ENCODE measurements around the gene FBXL17.

The FBXL17 gene

GRCh38 chr5:107968998-107969397, 412.9 kb downstream of the FBXL17 start:
- no peak for DNase-seq
- 96% methylated on average over 3 of the region's 4 CpGs for WGBS (ENCODE audit: insufficient coverage)
- H3K27me3 ChIP-seq (replicated peaks in 2 of 5; ENCODE audit: control insufficient read depth in 4 of 5, insufficient read depth in 5 of 5, low read length in 4 of 5) = no peaks in the 10 kb centered on the region
- H3K27ac ChIP-seq (ENCODE audit: insufficient read depth in 1 of 2, low read depth in 1 of 2, low read length in 2 of 2, poor library complexity in 1 of 2, severe bottlenecking in 2 of 2) = no peak overlapping the region
- POLR2A ChIA-PET = no interaction called here
- H3K4me1 ChIP-seq (ENCODE audit: control extremely low read depth in 1 of 4, control insufficient read depth in 4 of 4, insufficient read depth in 4 of 4, low read length in 3 of 4) = no peaks in the 10 kb centered on the region
- CTCF ChIA-PET = no interaction called here
- no peaks in the 10 kb centered on the region for H3K36me3 ChIP-seq (ENCODE audit: control insufficient read depth in 4 of 4, insufficient read depth in 4 of 4, low read length in 3 of 4)
- H3K9me3 ChIP-seq (ENCODE audit: control extremely low read depth in 1 of 5, control insufficient read depth in 4 of 5, insufficient read depth in 2 of 5, low read depth in 1 of 5, low read length in 4 of 5) = no peaks in the 10 kb centered on the region
- no peak overlapping the region for H3K4me3 ChIP-seq (ENCODE audit: control insufficient read depth in 1 of 7, extremely low read depth in 1 of 7, insufficient read depth in 4 of 7, low read depth in 2 of 7, low read length in 6 of 7)

DNA sequence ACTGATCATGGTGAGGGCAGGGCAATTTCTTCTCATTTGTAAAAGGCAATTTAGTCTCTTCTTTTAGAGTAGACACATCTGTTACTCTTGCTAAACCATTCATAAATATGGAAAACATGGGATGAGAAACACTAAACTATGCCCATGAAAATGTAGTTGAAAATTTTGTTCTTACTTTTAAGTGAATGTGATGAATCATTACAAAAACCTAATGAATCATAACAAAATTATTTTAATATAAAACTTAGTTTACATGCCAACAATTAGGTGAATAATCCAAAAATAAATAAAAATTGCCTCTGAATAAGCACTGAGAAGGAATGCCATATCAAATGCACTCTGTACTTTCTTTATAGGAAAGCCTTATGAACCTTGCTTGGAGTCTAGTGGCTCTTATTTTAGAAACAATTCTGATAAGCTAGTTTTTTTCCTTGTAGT, 413.5 kb downstream of the FBXL17 start:
- Histone ChIP-seq H3K4me1 (ENCODE audit: control extremely low read depth in 1 of 4, control insufficient read depth in 4 of 4, insufficient read depth in 4 of 4, low read length in 3 of 4) (no peaks in the 10 kb centered on the region), H3K27ac (ENCODE audit: insufficient read depth in 1 of 2, low read depth in 1 of 2, low read length in 2 of 2, poor library complexity in 1 of 2, severe bottlenecking in 2 of 2) (no peak overlapping the region), H3K9me3 (ENCODE audit: control extremely low read depth in 1 of 5, control insufficient read depth in 4 of 5, insufficient read depth in 2 of 5, low read depth in 1 of 5, low read length in 4 of 5) (no peaks in the 10 kb centered on the region), H3K36me3 (ENCODE audit: control insufficient read depth in 4 of 4, insufficient read depth in 4 of 4, low read length in 3 of 4) (no peaks in the 10 kb centered on the region), H3K27me3 (replicated peaks in 2 of 5; ENCODE audit: control insufficient read depth in 4 of 5, insufficient read depth in 5 of 5, low read length in 4 of 5) (no peaks in the 10 kb centered on the region), H3K4me3 (ENCODE audit: control insufficient read depth in 1 of 7, extremely low read depth in 1 of 7, insufficient read depth in 4 of 7, low read depth in 2 of 7, low read length in 6 of 7) (no peak overlapping the region)
- DNase-seq = no peak
- ChIA-PET CTCF (no interaction called here), POLR2A (no interaction called here)

DNA sequence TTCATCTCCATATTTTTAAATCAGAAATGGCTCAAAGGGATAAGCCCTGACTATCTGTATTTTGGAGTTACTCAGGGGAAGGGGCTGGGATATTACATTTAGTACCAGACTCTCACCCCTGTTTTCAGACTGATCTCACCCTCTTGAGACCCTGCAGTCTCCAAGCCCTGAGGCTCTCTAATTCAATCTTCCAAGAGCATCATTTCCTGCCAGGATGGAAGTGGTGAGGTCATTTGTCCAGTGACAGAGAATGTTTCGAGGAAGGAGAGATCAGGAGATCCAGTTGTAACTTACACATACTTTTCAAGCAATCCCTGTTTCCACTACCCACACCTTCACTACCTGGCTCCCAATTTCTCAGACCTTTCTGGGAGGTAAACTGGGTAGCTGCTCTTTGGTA, 415.7 kb downstream of the FBXL17 start:
- H3K27me3 ChIP-seq (replicated peaks in 2 of 5; ENCODE audit: control insufficient read depth in 4 of 5, insufficient read depth in 5 of 5, low read length in 4 of 5) = no peaks in the 10 kb centered on the region
- no peaks in the 10 kb centered on the region for H3K9me3 ChIP-seq (ENCODE audit: control extremely low read depth in 1 of 5, control insufficient read depth in 4 of 5, insufficient read depth in 2 of 5, low read depth in 1 of 5, low read length in 4 of 5)
- CTCF ChIA-PET = no interaction called here
- POLR2A ChIA-PET = no interaction called here
- no peak overlapping the region for H3K4me3 ChIP-seq (ENCODE audit: control insufficient read depth in 1 of 7, extremely low read depth in 1 of 7, insufficient read depth in 4 of 7, low read depth in 2 of 7, low read length in 6 of 7)
- no peak overlapping the region for H3K27ac ChIP-seq (ENCODE audit: insufficient read depth in 1 of 2, low read depth in 1 of 2, low read length in 2 of 2, poor library complexity in 1 of 2, severe bottlenecking in 2 of 2)
- no peaks in the 10 kb centered on the region for H3K4me1 ChIP-seq (ENCODE audit: control extremely low read depth in 1 of 4, control insufficient read depth in 4 of 4, insufficient read depth in 4 of 4, low read length in 3 of 4)
- DNase-seq = no peak
- WGBS (ENCODE audit: insufficient coverage) = 100% methylated on average over 1 of the region's 1 CpG
- H3K36me3 ChIP-seq (ENCODE audit: control insufficient read depth in 4 of 4, insufficient read depth in 4 of 4, low read length in 3 of 4) = no peaks in the 10 kb centered on the region

DNA sequence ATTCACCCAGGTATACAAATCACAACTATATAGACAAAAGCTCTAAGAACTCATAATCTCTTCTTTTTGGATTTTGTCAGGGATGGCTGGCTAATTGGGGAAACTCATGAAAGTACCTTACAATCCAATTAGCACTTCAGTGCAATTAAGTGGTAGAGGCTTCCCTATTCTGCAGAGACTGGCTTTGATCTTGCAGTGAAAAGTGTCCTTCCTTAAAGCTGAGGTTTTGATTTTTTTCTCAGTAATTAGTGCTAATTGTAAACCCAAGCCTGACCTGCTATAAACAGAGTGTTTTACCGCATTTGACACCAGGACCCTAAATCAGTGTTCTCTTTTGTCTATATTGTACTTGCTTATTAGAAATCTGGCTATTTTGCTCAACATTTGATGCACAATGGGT, 417.2 kb downstream of the FBXL17 start:
- no peak for DNase-seq
- Histone ChIP-seq H3K36me3 (ENCODE audit: control insufficient read depth in 4 of 4, insufficient read depth in 4 of 4, low read length in 3 of 4) (no peaks in the 10 kb centered on the region), H3K4me1 (ENCODE audit: control extremely low read depth in 1 of 4, control insufficient read depth in 4 of 4, insufficient read depth in 4 of 4, low read length in 3 of 4) (no peaks in the 10 kb centered on the region), H3K4me3 (ENCODE audit: control insufficient read depth in 1 of 7, extremely low read depth in 1 of 7, insufficient read depth in 4 of 7, low read depth in 2 of 7, low read length in 6 of 7) (no peak overlapping the region), H3K27ac (ENCODE audit: insufficient read depth in 1 of 2, low read depth in 1 of 2, low read length in 2 of 2, poor library complexity in 1 of 2, severe bottlenecking in 2 of 2) (no peak overlapping the region), H3K9me3 (ENCODE audit: control extremely low read depth in 1 of 5, control insufficient read depth in 4 of 5, insufficient read depth in 2 of 5, low read depth in 1 of 5, low read length in 4 of 5) (no peaks in the 10 kb centered on the region), H3K27me3 (replicated peaks in 2 of 5; ENCODE audit: control insufficient read depth in 4 of 5, insufficient read depth in 5 of 5, low read length in 4 of 5) (no peaks in the 10 kb centered on the region)
- no CpG with 5 or more reads among the region's 1 CpG for WGBS (ENCODE audit: insufficient coverage)
- ChIA-PET CTCF (no interaction called here), POLR2A (no interaction called here)

- no peaks in the 10 kb centered on the region for H3K9me3 ChIP-seq (ENCODE audit: control extremely low read depth in 1 of 5, control insufficient read depth in 4 of 5, insufficient read depth in 2 of 5, low read depth in 1 of 5, low read length in 4 of 5)
- ChIA-PET POLR2A (no interaction called here), CTCF (no interaction called here)
- no peak overlapping the region for H3K4me3 ChIP-seq (ENCODE audit: control insufficient read depth in 1 of 7, extremely low read depth in 1 of 7, insufficient read depth in 4 of 7, low read depth in 2 of 7, low read length in 6 of 7)
- no peak for DNase-seq
- H3K36me3 ChIP-seq (ENCODE audit: control insufficient read depth in 4 of 4, insufficient read depth in 4 of 4, low read length in 3 of 4) = no peaks in the 10 kb centered on the region
- WGBS (ENCODE audit: insufficient coverage) = 100% methylated on average over 3 of the region's 4 CpGs
- no peaks in the 10 kb centered on the region for H3K4me1 ChIP-seq (ENCODE audit: control extremely low read depth in 1 of 4, control insufficient read depth in 4 of 4, insufficient read depth in 4 of 4, low read length in 3 of 4)
- no peak overlapping the region for H3K27ac ChIP-seq (ENCODE audit: insufficient read depth in 1 of 2, low read depth in 1 of 2, low read length in 2 of 2, poor library complexity in 1 of 2, severe bottlenecking in 2 of 2)
- H3K27me3 ChIP-seq (replicated peaks in 2 of 5; ENCODE audit: control insufficient read depth in 4 of 5, insufficient read depth in 5 of 5, low read length in 4 of 5) = no peaks in the 10 kb centered on the region
Observed at GRCh38 chr5:107959573-107960279, 422.2 kb downstream of the FBXL17 start.

DNA sequence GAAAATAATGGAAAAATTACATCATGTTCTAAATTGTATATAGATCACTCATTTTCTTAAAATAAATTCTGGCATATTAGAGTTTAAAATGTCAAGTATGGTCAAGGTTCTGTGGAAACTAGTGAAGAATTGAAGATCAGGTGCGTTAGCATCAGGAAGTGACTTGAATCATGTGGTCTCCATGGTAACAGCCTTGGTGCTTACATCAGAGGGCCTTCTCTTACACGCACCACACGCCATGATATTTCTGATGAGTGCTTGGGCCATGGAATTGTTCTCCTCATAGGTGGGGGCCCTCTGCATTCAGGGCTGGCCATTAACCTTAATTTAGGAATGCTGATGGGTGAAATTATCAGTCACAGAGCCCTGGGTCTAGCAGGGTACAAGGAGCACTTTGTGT, 423.0 kb downstream of the FBXL17 start:
- ChIA-PET CTCF (no interaction called here), POLR2A (no interaction called here)
- 100% methylated on average over 3 of the region's 3 CpGs for WGBS (ENCODE audit: insufficient coverage)
- H3K27ac ChIP-seq (ENCODE audit: insufficient read depth in 1 of 2, low read depth in 1 of 2, low read length in 2 of 2, poor library complexity in 1 of 2, severe bottlenecking in 2 of 2) = no peak overlapping the region
- DNase-seq = no peak
- no peaks in the 10 kb centered on the region for H3K27me3 ChIP-seq (replicated peaks in 2 of 5; ENCODE audit: control insufficient read depth in 4 of 5, insufficient read depth in 5 of 5, low read length in 4 of 5)
- no peaks in the 10 kb centered on the region for H3K36me3 ChIP-seq (ENCODE audit: control insufficient read depth in 4 of 4, insufficient read depth in 4 of 4, low read length in 3 of 4)
- H3K9me3 ChIP-seq (ENCODE audit: control extremely low read depth in 1 of 5, control insufficient read depth in 4 of 5, insufficient read depth in 2 of 5, low read depth in 1 of 5, low read length in 4 of 5) = no peaks in the 10 kb centered on the region
- H3K4me1 ChIP-seq (ENCODE audit: control extremely low read depth in 1 of 4, control insufficient read depth in 4 of 4, insufficient read depth in 4 of 4, low read length in 3 of 4) = no peaks in the 10 kb centered on the region
- H3K4me3 ChIP-seq (ENCODE audit: control insufficient read depth in 1 of 7, extremely low read depth in 1 of 7, insufficient read depth in 4 of 7, low read depth in 2 of 7, low read length in 6 of 7) = no peak overlapping the region

GRCh38 chr5:107958432-107958831, 423.5 kb downstream of the FBXL17 start:
- POLR2A ChIA-PET = no interaction called here
- DNase-seq = no peak

More at GRCh38 chr5:107958432-107958831, 423.5 kb downstream of the FBXL17 start:
- H3K9me3 ChIP-seq (ENCODE audit: control extremely low read depth in 1 of 5, control insufficient read depth in 4 of 5, insufficient read depth in 2 of 5, low read depth in 1 of 5, low read length in 4 of 5) = no peaks in the 10 kb centered on the region
- no peaks in the 10 kb centered on the region for H3K4me1 ChIP-seq (ENCODE audit: control extremely low read depth in 1 of 4, control insufficient read depth in 4 of 4, insufficient read depth in 4 of 4, low read length in 3 of 4)
- no peak overlapping the region for H3K27ac ChIP-seq (ENCODE audit: insufficient read depth in 1 of 2, low read depth in 1 of 2, low read length in 2 of 2, poor library complexity in 1 of 2, severe bottlenecking in 2 of 2)
- CTCF ChIA-PET = no interaction called here
- 100% methylated on average over 2 of the region's 3 CpGs for WGBS (ENCODE audit: insufficient coverage)
- no peaks in the 10 kb centered on the region for H3K36me3 ChIP-seq (ENCODE audit: control insufficient read depth in 4 of 4, insufficient read depth in 4 of 4, low read length in 3 of 4)
- no peaks in the 10 kb centered on the region for H3K27me3 ChIP-seq (replicated peaks in 2 of 5; ENCODE audit: control insufficient read depth in 4 of 5, insufficient read depth in 5 of 5, low read length in 4 of 5)
- H3K4me3 ChIP-seq (ENCODE audit: control insufficient read depth in 1 of 7, extremely low read depth in 1 of 7, insufficient read depth in 4 of 7, low read depth in 2 of 7, low read length in 6 of 7) = no peak overlapping the region
